Ammon's horn (tissue), 1 donor: Measurements from ENCODE around the gene CCDC183.
"Not testable (repeated sequence)": the region's sequence is repeated elsewhere in the genome, so short reads cannot be mapped to it uniquely, and the experiment has no call there.

ENCODE experiments used
- DNase-seq: peaks from one replicate; pipeline ENCODE4 v3.0.0-alpha.2; 2016; ENCODE audit warnings: low spot score

Gene CCDC183

DNA sequence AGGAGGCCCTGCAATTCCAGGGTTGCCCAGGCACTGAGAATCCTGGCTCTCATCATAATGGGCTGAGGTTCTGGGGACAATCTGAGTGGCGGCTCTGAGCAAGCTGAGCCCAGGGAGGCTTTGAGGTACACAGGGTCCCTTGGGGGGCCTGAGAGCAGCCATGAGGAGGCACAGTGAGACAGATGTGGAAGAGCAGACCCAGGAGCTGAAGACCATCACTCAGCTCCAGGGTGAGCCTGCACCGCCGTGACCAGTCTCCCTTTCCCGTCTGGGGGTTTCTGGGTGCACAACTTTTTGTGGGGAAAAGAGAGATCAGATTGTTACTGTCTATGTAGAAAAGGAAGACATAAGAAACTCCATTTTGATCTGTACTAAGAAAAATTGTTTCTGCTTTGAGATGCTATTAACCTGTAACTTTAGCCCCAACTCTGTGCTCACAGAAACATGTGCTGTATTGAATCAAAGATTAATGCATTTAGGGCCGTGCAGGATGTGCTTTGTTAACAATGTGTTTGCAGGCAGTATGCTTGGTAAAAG, at the start of gene CCDC183:
Gene CCDC183, plus strand, starts transcription at position 101 of the 537 bp plus-strand sequence. Its CDS starts 60 bp downstream, at position 161.
- no peak for DNase-seq

DNA sequence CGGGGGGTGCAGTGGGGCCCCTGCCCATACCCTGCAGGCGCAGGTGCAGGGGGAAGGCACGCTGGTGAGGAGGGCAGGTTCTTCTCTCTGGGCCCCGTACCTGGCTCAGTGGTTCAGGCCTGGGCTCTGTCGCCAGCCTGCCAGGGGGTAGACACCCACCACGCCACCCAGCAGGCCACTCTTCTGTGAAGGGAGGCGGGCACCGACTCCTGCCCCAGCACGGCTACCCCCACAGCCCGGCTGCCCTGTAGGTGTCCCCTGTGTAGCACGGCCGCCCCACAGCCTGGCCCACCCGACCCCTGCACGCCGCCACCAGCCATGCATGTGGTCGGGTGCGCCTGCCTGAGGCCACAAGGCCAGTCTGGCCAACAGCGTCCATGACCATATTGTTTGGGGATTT, 49.5 kb upstream of the CCDC183 start:
- no peak for DNase-seq

DNA sequence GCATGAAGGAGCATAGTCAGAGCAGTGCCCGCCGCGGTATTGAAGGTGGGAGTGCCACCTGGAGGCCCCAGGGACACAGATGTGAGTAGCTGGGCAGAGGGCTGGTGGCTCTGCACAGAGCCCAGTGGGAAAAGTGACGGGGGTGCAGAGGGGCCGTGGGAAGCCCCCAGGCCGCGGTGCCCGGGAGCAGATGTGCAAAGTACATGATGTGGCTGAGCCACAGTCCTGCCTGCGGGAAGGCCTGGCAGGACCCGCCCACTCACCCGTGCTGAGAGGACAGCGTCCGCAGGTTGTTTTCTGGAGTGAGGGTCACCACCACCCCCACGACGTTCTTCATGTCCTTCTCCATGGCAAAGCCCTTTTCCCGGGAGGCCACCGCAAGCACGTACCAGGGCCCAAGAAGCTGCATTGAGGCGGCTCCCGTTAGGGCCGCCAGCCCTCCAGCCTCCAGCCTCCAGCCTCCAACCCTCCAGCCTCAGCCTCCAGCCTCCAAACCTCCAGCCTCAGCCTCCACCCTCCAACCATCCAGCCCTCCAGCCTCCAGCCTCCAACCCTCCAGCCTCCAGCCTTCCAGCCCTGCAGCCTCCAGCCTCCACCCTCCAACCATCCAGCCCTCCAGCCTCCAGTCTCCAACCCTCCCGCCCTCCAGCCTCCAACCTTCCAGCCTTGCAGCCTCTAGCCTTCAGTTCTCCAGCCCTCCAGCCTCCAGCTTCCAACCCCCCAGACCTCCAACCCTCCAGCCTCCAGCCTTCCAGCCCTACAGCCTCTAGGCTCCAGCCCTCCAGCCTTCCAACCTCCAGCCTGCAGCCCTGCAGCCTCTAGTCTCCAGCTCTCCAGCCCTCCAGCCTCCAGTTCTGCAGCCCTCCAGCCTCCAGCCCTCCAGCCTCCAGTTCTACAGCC, 48.7 kb upstream of the CCDC183 start:
- no peak for DNase-seq

DNA sequence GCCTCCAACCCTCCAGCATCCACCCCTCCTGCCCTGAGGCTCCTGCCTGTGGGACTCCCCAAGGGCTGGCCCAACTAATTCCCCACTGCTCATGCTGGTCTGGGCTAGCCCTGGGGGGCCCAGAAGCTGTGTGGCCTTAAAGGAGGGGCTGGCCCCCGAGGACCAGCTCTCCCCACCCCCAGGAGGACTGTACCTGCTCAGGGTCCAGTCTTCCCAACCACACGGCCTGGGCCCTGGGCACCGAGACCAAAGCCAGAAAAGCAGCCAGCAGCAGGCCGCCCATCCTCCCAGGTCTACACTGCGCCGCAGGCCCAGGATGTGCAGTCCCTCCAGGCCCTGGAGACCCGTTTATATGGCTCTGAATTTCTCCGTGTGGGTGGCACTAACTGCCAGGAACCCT, 47.9 kb upstream of the CCDC183 start, which contains the start of gene LCN6:
Gene LCN6, minus strand, starts transcription at position 325 of the 400 bp plus-strand sequence. Its CDS starts 42 bp downstream, at position 283.
- no peak for DNase-seq

DNA sequence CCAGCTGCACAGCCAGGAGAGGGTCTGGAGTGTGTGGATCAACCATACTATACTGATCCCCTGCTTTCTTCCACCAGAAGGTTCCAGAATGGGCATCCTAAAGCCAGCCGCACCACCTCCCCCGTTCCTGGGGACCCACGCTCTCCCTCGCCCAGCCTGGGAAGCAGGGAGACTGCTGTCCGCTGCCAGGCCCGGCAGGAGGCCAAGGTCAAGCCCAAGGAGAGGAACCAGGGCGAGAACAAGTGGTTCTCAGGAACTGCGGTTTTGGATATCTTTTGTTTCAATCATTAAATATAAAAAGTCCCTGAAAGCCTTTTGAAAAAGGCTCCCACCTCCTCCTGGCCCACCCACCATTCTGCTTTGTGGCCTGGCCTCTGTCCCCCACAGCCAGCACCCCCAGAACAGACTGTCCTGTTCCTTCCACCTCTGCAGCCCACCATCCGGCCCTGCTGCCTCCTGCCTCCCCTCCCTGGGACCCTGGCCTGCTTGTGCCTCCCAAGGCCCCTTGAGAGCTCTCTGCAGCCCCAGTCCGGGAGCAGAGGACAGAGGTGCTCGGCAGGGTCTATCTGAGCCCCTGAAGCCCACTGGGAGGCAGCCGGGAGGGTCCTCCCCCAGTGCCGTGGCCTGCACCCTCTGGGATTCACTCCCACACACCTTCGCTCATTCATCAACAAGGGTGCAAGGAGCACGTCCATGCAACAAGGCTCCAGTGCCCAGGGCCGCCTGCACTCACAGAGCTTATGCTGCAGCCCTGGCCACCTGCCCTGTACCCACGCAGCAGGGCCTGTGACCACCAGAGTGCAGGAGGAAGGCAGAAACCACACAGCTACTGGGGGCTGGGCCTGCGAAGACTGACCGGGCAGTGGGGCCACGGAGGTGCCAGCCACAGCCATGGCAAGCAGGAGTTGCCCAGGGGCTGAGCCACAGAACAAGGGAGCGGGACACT, 47.2 kb upstream of the CCDC183 start:
- no peak for DNase-seq

DNA sequence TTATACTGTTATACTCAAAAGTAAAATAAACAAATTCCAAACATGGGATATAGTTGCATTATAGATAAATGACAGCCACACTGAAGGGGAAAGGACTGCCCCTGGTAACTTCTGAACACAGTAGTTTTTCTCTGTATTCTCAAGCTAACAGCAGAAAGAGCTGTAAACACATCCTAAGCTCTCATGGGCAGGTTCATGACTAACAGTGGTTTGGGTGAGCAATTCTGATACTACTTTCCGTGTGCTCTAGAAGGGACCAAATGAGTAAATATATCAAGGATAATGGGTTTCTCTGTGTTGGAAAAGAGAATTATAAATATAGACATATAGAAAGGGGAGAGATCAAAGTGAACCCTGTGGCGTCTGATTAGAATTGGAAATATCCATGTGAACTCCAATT, 45.6 kb upstream of the CCDC183 start:
- DNase-seq, result no peak

DNA sequence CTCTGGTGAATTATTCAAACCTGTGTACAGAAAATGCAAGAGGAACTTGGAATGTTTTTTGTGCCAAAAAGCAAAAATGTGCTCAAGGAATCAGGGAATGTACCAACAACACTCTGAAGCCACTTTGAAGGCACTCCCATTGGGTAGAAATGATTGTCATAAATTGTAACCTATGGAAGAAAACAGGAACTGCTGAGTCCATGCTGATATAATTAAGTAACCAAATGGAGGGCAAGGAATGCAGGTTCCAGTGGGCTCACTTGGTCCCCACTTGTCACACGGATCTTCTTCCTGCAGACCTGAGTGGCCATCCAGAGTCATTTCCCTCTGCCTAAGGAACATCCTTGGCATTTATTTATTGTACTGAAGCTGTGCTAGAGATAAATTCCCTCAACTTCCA, 44.9 kb upstream of the CCDC183 start:
- DNase-seq, result no peak

DNA sequence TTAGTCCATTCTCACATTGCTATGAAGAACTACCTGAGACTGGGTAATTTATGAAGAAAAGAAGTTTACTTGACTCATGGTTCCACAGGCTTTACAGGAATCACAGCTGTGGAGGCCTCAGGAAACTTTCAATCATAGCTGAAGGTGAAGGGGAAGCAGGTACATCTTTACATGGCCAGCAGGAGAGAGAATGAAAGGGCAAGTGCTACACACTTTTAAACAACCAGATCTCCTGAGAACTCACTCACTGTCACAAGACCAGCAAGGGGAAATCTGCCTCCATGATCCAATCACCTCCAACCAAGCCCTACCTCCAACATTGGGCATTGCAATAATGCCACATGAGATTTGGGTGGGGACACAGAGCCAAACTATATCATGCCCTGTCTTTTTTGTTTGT, 44.3 kb upstream of the CCDC183 start:
- no peak for DNase-seq

DNA sequence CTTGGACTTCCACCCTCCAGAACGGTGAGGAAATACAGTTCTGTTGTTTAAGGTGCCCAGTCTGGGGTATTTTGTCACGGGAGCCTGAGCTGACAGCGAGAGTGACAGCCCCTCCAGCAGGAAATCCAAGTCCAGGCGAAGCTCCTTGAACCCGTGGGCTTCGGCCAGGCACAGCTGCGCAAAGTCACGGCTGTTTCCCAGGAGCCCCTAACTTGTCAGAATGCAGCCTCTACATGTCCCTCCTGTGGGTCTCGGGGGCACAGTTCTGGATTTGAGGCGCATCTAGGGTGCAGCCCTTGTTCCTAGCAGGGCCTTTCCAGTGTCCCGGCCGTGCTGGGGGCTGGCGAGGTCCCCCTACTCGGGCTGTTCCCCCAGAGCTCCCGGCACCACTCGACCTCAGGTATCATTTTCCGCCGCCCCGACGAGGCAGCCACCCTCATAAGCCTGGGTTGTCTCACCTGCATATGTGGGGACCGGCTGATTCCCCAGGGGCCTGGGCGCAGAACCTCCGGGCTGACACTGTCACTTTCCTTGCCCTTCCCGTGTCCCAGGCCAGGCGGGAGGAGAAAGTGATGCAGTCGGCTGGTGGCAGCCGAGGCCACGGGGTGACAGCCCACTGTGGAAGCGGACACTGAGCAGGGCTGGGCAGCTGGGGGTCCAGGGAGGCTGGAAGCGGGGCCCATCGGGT, 42.6 kb upstream of the CCDC183 start:
- DNase-seq, result no peak

DNA sequence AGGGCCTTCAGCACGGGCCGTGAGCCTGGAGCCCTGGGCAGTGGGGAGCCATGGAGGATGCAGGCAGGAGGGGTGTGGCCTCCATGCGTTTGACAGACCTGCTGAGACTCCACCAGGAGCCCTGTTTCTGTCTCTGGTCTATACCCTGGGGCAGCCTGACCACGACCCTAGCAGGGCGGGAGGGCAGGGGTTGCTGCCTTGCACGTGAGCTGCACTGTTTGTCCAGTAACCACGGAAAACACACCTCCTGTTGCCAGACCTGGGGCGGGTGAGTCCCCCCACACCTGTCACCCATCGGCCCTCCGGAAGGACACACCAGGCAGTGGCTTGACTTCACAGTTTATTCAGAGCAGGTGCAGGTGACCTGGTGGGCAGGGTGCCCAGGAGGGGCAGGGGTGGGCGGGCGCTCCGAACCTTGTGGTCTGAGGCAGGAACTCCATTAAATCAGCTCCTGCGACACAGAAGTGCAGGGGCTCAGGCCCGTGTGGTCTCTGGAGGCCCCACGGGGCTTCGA, 42.0 kb upstream of the CCDC183 start:
- DNase-seq, result no peak

DNA sequence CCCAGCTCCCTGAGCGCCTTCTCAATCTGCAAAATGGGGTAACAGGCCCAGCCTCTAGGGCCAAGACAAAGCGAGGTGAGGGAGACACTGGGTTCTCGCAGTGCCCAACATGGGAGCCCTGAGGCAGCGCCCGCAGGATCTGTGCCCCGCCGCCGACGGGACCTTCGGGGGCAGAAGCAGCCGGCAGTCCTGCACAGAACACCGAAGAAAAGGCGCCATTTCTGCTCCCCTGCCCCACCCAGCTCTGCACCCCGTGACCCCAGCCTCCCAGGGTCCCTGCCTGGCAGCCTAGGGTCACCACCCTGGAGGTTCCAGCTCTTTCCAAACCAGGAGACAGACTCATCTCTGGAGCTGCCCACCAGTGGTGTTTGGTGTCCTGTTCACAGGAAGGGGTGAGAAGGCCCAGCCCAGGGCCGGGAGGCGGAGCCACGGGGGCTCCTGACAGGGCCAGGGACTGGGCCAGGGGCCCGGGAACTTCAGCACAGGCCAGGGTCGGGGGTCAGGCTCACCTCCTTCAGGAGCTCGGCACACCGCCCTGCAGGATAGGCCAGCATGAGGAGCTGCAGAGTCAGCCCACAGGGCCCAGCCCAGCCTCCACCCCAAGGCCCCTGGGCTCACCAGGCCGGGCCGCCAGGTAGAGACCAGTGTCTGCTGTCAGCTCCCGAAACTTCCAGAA, 41.4 kb upstream of the CCDC183 start:
- DNase-seq, result no peak

DNA sequence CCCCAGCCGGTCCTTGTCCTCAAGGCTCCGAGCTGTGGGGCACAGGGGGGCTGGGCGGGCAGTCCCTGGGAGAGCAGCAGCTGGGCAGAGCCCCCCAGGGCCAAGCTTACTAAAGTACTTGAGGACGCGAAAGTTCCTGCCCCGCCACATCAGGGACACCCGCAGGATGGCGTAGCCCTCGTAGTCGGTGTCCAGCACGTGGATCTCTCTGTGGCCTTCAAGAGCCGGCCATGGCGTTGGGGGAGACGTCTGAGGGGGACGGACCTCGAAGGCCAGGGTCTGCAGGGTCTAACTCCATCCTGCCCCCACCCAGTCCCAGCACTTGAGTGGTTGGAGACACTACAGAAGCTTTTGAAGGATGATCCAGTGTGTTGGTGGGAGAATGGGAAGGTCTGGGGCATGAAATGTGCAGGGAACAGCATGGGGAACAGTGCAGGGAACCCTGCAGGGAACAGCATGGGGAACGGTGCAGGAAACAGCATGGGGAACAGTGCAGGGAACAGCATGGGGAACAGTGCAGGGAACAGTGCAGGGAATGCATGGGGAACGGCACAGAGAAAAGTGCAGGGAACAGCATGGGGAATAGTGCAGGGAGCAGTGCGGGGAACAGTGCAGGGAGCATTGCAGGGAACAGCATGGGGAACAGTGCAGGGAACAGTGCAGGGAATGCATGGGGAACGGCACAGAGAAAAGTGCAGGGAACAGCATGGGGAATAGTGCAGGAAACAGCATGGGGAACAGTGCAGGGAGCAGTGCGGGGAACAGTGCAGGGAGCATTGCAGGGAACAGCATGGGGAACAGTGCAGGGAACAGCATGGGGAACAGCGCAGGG, 40.6 kb upstream of the CCDC183 start:
- DNase-seq, result not testable (repeated sequence)

DNA sequence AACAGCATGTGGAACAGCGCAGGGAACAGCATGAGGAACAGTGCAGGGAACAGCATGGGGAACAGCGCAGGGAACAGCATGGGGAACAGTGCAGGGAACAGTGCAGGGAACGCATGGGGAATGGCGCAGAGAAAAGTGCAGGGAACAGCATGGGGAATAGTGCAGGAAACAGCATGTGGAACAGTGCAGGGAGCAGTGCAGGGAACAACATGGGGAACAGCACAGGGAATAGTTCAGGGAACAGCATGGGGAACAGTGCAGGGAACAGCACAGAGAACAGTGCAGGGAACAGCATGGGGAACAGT, 40.1 kb upstream of the CCDC183 start:
- DNase-seq, result no peak

DNA sequence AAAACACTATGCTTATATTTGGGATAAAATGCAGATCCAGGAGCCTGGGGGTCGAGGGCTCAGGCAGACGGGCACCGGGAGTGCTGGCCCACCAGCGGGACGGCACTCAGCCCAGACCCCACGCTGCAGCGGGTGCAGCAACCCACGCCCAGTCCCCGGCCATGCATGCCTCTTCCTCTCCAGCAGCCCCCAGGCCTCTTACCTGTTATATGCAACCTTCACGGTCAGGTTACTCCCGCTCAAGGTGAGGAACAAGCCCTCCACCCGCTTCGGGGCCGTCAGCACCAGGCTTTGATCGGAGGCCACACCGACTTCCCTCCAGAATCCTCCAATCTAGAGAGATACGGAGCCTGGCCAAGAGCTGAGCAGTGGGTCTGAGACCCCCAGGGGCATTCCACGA, 39.3 kb upstream of the CCDC183 start:
- DNase-seq, result no peak

DNA sequence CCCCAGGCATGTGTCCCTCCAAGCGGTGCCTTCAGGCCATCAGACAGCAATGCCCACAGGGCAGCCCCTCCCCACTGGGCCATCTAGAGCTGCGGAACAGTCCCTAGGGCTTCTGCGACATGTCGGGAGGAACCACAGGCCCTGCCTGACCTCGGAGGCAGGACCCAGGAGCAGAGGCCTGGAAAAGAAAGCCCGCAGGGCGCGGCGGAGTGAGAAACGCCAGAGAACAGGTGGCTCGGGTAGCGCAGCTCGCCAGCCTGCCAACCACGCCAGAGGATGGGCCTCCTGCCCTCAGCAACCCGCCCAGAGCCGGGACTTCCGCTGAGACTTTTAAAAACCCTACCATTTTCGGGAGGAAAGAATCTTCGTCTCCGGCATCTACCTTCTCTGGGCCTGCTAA, 38.8 kb upstream of the CCDC183 start:
- no peak for DNase-seq

DNA sequence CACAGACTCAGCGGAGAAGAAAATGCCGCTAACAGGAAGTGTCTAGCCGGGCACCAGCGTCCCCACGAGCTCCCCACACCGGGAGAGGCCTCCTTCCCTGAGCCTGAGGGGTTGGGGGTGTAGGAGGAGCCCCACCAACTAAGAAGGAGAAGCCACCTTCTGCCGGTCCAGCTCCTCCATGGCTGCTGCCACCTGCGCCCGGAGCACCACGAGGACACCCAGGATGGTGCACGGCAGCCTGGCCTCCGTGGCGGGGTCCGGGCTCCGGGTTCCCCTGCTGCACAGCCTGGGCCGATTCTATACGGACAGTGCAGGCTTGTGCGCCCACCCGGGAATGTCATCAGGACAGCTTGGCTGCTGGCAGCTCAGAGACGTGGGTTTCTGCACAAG, 38.4 kb upstream of the CCDC183 start:
- no peak for DNase-seq

DNA sequence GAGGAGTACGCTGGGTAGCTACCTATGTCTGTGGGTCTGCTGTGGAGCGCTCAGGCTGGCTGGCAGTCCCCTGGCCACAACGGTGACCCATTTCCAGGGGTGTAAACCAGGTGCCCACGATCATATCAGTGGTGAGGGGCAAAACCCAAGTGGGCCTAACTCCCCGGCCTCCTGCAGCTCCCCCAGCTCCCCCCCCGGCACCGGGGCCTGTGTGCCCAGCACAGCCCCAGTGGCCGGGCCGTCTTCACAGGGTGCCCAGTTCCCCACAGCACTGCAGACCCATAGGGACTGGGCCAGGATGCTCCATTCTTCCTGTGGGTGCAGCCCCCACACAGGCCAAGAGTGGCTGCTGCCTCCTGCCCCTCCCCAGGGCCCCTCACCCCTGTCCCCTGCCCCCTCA, 37.1 kb upstream of the CCDC183 start:
- DNase-seq, result no peak

DNA sequence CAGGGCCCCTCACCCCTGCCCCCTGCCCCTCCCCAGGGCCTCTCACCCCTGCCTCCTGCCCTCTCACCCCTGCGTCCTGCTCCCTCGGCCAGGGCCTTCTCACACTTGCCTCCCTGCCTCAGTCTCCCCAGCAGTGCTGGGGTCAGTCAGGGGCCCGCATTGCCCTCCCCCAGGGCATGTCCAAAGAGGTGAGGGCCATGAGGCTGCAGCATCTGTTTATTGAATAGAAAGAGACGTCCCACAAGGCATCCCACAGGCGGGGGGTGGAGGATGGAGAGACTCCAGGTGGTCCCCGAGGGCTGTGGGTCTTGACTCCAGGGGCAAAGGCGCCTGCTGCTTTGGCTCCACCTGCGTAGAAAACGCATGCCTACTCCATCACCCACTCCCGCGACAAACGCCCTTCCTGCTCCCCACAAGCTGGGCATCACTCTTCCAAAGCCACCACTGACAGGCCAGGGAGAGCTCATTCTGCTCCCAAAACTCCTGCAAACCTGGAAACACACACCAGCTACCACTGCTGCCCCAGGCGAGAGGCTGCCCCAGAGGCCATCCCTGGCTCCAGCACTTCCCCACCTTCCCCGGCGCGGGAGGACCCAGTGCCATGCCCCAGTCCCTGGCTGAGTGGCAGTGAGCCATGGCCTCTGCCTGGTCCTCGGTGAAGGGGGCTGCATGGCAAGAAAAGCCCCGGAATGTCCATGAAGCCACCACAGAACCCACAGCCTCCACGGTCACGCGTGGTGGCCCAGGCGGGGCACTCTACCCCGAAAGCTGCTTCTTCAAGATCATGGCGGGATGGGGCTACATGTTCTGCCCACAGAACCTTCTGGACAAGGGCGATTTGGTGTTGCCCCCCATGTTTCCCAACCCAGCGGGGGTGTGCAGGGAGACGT, 36.5 kb upstream of the CCDC183 start:
- DNase-seq, result no peak

DNA sequence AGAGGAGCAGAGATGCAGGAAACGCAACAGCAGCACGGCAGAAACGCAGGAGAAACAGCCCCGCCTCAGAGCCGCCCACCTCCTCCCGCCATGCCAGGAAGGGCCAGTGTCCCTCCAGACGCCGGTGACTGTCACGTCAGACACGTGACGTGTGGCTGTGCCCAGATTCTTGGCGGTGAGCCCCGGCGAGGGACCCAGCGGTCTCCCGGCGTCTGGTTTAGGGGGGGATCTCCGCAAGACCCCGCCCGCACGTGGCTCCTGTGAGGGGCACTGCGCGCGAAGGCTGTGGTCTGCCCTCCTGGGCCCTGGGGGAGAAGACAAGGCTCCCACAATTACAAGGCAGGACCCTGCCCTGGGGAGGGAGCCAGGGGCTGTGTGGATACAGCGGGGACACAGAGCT, 35.7 kb upstream of the CCDC183 start:
- no peak for DNase-seq
